ENCODE measurements around the gene SLC35A1. TPM values are rescaled to one million over a fixed set of nuclear protein-coding genes. Genes with fewer than 3 reads are reported as not detected.

The SLC35A1 gene
- total and polyA plus RNA-seq, 2 of the 8 experiments (the other 6 are each of a cell fraction or from before 2014, with no cell fraction given) = 4.7 to 9.2 TPM

DNA sequence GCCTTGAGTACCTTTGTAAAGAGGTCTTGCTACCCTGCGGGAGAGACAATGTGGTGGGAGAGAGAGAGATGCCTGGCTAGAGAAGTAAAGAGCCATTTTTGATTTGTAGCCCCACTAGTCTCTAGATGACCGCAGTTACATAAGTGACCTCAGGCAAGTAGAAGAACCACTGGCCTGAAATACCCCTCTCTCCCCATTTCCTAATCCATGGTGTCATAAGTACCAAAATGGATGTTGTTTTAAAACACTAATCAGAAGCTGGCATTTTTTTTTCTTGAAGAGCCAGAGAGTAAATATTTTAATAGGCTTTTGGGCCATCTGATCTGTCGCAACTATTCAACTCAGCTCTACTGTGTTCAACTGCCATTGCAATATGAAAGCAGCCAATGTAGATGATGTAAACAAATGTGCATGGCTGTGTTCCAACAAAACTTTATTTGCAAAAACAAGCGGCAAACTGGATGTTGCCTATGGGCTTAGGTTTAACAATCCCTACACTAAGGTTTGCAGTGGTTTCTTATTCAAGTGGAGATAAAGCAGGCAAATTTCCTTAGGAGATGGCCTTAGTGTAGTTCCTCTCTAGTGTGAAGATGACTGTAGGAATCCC lies 80.5 kb downstream of the SLC35A1 start (continued):
- TF ChIP-seq, protein P1, sequence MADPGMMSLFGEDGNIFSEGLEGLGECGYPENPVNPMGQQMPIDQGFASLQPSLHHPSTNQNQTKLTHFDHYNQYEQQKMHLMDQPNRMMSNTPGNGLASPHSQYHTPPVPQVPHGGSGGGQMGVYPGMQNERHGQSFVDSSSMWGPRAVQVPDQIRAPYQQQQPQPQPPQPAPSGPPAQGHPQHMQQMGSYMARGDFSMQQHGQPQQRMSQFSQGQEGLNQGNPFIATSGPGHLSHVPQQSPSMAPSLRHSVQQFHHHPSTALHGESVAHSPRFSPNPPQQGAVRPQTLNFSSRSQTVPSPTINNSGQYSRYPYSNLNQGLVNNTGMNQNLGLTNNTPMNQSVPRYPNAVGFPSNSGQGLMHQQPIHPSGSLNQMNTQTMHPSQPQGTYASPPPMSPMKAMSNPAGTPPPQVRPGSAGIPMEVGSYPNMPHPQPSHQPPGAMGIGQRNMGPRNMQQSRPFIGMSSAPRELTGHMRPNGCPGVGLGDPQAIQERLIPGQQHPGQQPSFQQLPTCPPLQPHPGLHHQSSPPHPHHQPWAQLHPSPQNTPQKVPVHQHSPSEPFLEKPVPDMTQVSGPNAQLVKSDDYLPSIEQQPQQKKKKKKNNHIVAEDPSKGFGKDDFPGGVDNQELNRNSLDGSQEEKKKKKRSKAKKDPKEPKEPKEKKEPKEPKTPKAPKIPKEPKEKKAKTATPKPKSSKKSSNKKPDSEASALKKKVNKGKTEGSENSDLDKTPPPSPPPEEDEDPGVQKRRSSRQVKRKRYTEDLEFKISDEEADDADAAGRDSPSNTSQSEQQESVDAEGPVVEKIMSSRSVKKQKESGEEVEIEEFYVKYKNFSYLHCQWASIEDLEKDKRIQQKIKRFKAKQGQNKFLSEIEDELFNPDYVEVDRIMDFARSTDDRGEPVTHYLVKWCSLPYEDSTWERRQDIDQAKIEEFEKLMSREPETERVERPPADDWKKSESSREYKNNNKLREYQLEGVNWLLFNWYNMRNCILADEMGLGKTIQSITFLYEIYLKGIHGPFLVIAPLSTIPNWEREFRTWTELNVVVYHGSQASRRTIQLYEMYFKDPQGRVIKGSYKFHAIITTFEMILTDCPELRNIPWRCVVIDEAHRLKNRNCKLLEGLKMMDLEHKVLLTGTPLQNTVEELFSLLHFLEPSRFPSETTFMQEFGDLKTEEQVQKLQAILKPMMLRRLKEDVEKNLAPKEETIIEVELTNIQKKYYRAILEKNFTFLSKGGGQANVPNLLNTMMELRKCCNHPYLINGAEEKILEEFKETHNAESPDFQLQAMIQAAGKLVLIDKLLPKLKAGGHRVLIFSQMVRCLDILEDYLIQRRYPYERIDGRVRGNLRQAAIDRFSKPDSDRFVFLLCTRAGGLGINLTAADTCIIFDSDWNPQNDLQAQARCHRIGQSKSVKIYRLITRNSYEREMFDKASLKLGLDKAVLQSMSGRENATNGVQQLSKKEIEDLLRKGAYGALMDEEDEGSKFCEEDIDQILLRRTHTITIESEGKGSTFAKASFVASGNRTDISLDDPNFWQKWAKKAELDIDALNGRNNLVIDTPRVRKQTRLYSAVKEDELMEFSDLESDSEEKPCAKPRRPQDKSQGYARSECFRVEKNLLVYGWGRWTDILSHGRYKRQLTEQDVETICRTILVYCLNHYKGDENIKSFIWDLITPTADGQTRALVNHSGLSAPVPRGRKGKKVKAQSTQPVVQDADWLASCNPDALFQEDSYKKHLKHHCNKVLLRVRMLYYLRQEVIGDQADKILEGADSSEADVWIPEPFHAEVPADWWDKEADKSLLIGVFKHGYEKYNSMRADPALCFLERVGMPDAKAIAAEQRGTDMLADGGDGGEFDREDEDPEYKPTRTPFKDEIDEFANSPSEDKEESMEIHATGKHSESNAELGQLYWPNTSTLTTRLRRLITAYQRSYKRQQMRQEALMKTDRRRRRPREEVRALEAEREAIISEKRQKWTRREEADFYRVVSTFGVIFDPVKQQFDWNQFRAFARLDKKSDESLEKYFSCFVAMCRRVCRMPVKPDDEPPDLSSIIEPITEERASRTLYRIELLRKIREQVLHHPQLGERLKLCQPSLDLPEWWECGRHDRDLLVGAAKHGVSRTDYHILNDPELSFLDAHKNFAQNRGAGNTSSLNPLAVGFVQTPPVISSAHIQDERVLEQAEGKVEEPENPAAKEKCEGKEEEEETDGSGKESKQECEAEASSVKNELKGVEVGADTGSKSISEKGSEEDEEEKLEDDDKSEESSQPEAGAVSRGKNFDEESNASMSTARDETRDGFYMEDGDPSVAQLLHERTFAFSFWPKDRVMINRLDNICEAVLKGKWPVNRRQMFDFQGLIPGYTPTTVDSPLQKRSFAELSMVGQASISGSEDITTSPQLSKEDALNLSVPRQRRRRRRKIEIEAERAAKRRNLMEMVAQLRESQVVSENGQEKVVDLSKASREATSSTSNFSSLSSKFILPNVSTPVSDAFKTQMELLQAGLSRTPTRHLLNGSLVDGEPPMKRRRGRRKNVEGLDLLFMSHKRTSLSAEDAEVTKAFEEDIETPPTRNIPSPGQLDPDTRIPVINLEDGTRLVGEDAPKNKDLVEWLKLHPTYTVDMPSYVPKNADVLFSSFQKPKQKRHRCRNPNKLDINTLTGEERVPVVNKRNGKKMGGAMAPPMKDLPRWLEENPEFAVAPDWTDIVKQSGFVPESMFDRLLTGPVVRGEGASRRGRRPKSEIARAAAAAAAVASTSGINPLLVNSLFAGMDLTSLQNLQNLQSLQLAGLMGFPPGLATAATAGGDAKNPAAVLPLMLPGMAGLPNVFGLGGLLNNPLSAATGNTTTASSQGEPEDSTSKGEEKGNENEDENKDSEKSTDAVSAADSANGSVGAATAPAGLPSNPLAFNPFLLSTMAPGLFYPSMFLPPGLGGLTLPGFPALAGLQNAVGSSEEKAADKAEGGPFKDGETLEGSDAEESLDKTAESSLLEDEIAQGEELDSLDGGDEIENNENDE (IDR thresholded peaks at IDR 0.05; ENCODE audit: insufficient replicate concordance, low read length) = no peak
- TF ChIP-seq SIX5 (IDR thresholded peaks at IDR 0.05; ENCODE audit: low read depth, low read length) (no peak), RBBP5 (IDR thresholded peaks at IDR 0.05; ENCODE audit: borderline replicate concordance, low read depth, low read length) (no peak), SRF (IDR thresholded peaks at IDR 0.05; ENCODE audit: low read depth, low read length) (no peak), CHD2 (IDR thresholded peaks at IDR 0.05; ENCODE audit: low read length) (no peak), GTF2F1 (IDR thresholded peaks at IDR 0.05; ENCODE audit: borderline replicate concordance, low read depth, low read length) (no peak), JUN (IDR thresholded peaks at IDR 0.05; ENCODE audit: low read depth, low read length) (no peak), SP2 (IDR thresholded peaks at IDR 0.05; ENCODE audit: low read length) (no peak)
- TF ChIP-seq, protein P2, sequence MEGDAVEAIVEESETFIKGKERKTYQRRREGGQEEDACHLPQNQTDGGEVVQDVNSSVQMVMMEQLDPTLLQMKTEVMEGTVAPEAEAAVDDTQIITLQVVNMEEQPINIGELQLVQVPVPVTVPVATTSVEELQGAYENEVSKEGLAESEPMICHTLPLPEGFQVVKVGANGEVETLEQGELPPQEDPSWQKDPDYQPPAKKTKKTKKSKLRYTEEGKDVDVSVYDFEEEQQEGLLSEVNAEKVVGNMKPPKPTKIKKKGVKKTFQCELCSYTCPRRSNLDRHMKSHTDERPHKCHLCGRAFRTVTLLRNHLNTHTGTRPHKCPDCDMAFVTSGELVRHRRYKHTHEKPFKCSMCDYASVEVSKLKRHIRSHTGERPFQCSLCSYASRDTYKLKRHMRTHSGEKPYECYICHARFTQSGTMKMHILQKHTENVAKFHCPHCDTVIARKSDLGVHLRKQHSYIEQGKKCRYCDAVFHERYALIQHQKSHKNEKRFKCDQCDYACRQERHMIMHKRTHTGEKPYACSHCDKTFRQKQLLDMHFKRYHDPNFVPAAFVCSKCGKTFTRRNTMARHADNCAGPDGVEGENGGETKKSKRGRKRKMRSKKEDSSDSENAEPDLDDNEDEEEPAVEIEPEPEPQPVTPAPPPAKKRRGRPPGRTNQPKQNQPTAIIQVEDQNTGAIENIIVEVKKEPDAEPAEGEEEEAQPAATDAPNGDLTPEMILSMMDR (IDR thresholded peaks at IDR 0.05; ENCODE audit: control extremely low read depth in 1 of 3, insufficient read depth in 1 of 3, low read depth in 1 of 3, low read length in 3 of 3) = no peak

Measured in H1 (cell line).